DMS114 treated with DMSO at 0.1 percent for 48 hours (cell line): Measurements from ENCODE around the gene TOR1AIP1.
A peak's percentile ranks its signal among the peaks of the same experiment; 100 is the strongest.
"Not testable (repeated sequence)": the region's sequence is repeated elsewhere in the genome, so short reads cannot be mapped to it uniquely, and the experiment has no call there.

ENCODE experiments used
- DNase-seq: peaks from one replicate; lab custom pipeline; 2025; ENCODE audit not compliant: unreplicated experiment; lab: John Stamatoyannopoulos, UW

TOR1AIP1 gene

GRCh38 chr1:179937668-179938254, 55.7 kb downstream of the TOR1AIP1 start:
- DNase-seq: no peak

- no peak for DNase-seq
Observed at GRCh38 chr1:179938752-179939151, 56.7 kb downstream of the TOR1AIP1 start.

DNA sequence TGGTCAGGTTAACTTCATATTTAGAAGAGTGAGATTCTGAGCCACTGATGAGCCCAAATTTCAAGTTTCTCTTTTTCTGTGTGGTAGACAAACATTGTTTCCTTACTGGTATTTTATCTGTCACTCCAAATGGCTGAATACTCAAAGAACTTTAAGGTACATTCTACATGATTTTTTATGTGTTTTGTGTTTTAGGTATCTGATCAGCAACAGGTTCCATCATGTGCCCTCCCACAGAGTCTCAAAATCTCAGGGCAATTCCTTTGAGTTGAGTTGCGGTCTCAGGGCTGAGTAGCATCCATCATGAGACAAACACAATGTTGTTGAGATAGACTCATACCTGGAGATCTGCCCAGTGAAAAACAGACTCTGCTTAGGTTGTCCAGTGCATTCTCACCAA, 57.9 kb downstream of the TOR1AIP1 start:
- DNase-seq: no peak

DNA sequence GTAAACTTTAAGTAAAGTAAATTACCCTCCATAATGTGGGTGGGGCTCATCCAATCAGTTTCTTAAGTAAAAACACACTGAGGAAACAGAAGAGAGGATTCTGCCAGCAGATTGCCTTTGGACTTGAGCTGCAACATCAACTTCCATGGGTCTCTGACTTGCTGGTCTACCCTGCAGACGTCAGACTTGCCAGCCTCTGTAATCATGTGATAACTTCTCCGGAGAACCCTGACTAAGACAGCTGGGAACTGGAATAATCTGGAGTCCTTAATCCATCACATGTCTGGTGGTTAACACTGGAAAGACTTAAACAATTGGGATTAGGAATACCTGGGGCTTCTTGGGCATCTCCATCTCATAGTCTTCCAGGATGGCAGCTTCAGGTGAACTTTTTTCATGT, 59.4 kb downstream of the TOR1AIP1 start:
- no peak for DNase-seq

DNA sequence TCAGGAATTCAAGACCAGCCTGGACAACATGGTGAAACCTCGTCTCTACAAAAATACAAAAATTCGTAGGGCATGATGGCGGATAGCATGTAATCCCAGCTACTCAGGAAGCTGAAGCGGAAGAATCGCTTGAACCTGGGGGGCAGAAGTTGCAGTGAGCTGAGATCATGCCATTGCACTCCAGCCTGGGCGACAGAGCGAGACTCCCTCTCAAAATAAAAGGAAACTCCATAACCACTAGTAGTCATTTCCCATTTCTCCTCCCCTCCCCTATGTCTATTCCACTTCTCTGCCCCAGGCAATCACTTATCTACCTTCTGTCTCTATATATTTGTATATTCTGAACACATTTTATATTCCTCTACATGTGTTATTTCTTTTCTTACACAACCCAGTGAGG, 68.6 kb downstream of the TOR1AIP1 start:
- DNase-seq: no peak

DNA sequence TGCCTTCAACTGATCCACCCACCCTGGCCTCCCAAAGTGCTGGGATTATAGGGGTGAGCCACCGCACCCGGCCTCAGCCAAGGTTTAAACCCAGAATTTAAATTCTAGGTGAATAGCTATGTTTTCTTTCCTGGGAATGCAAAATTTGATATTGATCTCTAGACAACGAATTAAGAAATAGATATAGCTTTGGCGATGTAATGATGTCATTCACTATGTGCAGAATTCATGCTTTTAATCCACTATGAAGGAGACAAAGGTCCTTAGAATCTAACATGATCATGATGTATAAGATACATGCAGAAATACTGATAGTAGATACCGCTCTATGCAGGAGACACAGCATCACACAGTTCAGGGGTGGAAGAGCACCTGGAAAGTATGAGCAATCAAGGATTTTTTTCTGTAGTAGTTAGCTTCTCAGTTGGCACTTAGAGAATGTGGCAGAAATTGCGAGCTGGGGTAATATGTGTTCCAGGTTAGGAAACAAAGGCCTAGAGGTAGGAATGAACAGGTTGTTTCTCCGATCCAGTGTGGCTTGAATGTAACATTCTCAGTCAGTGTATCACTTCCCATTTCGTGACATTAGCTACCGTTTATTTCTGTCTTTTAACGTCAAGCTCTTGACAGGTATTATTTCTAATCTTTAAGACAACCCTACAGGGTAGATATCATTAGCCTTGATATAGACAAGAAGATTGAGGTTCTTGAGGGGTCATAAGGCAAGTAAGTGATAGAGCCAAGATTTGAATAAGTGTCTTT, 69.5 kb downstream of the TOR1AIP1 start:
- no peak for DNase-seq

DNA sequence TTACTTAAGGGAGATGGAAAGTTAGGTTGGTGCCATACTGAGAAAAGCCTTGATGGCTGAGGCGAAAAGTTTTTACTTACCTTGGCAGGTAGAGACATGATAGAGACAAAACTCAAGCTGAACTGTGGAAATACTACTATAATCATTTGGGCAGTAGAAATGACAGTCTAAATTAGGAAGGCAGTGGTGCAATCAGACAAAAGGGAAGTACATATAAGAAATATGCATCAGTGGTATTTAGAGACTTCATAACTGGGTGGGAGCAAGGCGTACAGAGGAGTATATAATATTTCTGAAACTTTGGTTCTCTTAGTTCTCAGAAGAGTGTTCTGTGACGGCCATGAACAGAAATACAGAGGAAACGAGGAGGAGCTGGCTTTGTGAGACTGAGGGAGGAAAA, 70.1 kb downstream of the TOR1AIP1 start:
- no peak for DNase-seq

DNA sequence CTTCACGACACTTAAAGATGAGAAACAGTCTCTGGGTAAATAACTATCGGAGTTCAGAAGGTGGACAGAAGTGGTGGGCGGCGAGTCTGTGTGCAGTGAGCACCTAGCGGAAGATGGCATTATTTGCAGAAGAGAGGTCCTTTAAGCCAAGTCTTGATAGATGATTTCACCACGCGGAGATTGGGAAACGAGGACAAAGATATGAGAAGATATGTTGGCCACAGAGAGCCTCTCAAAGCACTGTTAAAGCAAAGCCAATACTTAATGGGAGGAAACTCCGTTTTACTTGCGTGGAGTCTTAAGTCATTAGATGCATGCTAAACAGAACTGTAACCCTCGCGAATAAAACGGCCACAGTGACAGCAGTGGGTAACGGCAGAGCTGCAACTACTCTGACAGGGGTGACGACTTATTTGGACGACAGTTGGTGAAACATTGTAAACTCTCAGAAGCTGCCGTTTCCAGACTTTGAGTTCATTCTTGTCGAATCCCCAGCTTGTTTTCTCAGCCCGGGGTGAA, 71.9 kb downstream of the TOR1AIP1 start:
- DNase-seq: no peak

DNA sequence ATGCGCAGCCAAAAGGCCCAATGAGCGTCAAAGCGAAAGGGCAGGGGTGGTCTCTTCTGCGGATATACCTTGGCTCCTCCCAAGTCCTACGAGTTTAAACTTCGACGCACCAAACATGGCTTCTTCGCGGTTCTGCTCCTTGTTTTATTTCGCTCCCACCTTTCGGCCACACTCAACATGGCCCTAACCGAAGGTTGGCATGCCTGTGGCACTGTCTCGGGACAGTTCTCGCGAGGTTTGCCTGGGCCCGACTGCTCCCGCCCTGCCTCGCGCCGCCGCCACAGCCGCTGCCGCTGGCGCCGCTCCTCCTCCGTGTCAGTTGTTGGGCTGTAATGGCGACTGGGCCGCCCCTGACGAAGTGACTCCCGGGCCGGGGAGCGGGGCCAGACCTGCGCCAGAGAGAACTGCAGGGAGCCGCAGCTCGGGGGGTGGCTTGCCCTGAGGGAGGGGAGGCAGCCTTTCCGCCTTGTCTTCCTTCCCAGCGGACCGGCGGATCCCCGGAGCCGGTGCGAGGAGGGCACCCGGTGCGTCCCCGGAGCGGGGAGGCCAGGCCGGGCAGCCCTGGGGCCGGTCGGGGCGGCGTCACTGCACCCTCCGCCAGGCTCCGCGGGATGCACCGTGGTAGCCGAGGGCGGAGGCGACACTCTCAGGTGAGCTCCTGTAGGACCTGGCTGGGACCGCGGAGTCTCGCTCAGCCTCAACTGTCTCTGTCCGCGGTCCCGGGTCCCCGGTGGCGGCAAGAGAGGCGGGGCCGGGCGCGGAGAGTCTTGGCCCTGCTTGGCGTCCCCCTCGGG, 72.6 kb downstream of the TOR1AIP1 start, which contains the start of gene CEP350:
TSS of gene CEP350 (plus strand) at position 318 of the 794 bp plus-strand sequence. CDS start 31,372 bp downstream, outside the sequence.
- DNase-seq: peak; percentile 97

DNA sequence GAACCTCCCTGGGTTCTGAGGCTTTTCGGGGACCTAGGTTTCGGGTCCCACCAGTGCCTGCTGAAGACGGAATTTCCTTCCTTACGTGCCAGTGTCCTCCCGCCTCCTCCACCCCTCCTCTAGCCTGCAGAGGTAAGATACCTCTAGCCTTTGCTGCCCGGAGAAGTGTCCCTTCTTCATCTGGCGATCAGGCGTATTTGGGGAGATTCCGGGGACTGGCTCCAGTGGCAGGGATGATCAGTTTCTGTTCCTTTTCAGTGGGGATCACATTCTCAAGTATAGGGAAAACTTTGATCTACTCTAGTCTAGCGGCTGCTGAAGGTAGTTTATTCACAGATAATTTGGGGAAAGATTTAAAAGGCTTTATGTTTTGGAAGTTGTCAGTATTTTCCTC, 73.2 kb downstream of the TOR1AIP1 start:
- peak; percentile 25 for DNase-seq

GRCh38 chr1:179955731-179956130, 73.6 kb downstream of the TOR1AIP1 start:
- no peak for DNase-seq

- no peak for DNase-seq
Observed at GRCh38 chr1:179958359-179958758, 76.3 kb downstream of the TOR1AIP1 start.

DNA sequence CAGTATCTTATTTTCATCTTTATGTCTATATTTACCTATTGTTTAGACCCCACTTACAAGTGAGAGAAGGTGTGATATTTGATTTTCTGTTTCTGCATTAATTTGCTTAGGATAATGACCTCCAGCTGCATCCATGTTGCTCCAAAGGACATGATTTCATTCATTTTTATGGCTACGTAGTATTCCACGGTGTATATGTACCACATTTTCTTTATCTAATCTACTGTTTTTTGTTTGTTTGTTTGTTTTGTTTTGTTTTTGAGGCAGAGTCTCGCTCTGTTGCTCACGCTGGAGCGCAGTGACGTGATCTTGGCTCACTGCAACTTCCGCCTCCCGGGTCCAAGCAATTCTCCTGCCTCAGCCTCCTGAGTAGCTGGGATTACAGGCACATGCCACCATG, 80.1 kb downstream of the TOR1AIP1 start:
- not testable (repeated sequence) for DNase-seq

DNA sequence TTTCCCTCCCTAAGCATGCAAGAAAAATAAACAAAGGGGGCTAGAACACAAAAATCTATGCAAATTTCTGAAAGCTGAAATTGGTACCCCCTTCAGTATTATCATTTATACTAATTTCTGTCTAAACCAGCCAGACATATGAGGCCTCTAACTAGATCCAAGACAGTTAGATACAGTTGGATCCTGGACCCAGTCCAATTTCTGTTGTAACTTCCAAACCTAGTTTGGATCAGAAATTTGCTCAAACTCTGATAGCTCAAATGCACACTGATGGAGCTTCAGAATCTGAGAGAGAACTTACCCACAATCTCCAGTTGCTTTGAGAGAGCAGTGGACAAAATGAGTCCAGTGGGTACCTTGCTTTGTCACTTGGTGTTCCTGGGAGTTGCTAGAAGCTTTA, 84.5 kb downstream of the TOR1AIP1 start:
- no peak for DNase-seq

- no peak for DNase-seq
Observed at GRCh38 chr1:179968284-179968993, 86.4 kb downstream of the TOR1AIP1 start.

GRCh38 chr1:179968994-179969919, 87.2 kb downstream of the TOR1AIP1 start:
- DNase-seq: no peak
